GM12878 (cell line): ENCODE data around the gene TRAPPC3. TPM values are rescaled to one million over a fixed set of nuclear protein-coding genes. Genes with fewer than 3 reads are reported as not detected.

Experiments used
- ATAC-seq: fragments of 200-7000 bp; cut with Tn5 transposase; 3 replicates; pipeline ENCODE4 v1.9.1; 2020; ENCODE audit warnings: mild to moderate bottlenecking, moderate library complexity
- BruUV-seq: library from RNA; stranded (reverse); fragments of 400-500 nt; replicated peaks from 2 replicates; lab custom pipeline; 2021; lab: Mats Ljungman, UMichigan
- CTCF ChIA-PET: fragments of 300-600 bp; sonication (Branson Sonifier 250); formaldehyde crosslinking; extraction: SDS; loops from one replicate; lab custom pipeline; 2021; ENCODE audit warnings: inconsistent platforms; lab: Yijun Ruan, JAX
- POLR2A ChIA-PET: fragments of 350-600 bp; formaldehyde crosslinking; extraction: SDS; loops from one replicate; lab custom pipeline; 2021; ENCODE audit warnings: inconsistent platforms; lab: Charles Lee
- RAD21 ChIA-PET: fragments of 300-600 bp; sonication (Branson Sonifier 250); formaldehyde crosslinking; loops from one replicate; lab custom pipeline; 2023; ENCODE audit warnings: antibody characterized with exemption; ENCODE audit not compliant: unreplicated experiment; lab: Charles Lee
- SMC1A ChIA-PET: fragments of 300-600 bp; sonication (Branson Sonifier 250); formaldehyde crosslinking; loops from one replicate; lab custom pipeline; 2023; ENCODE audit not compliant: unreplicated experiment, uncharacterized antibody; lab: Charles Lee
- DNase-seq: peaks from one replicate; pipeline ENCODE4 v3.0.0-alpha.2; 2011; ENCODE audit warnings: low read depth, low spot score
- FAIRE-seq: peaks from 3 replicates; lab custom pipeline; 2011; peaks lifted over from hg19 to GRCh38; lab: Jason Lieb, UNC
- H2AFZ ChIP-seq: 2 replicates; pipeline ENCODE4 v1.6.0; 2011; ENCODE audit warnings: low read depth, low read length, control low read depth; ENCODE audit not compliant: control insufficient read depth
- H3K27ac ChIP-seq: 2 replicates; pipeline ENCODE4 v1.5.1; 2011; ENCODE audit warnings: control low read depth; ENCODE audit not compliant: control insufficient read depth, insufficient read depth
- H3K27me3 ChIP-seq, 2 experiments: replicated peaks in 1 of 2; 2 replicates each; pipeline versions ENCODE4 v1.6.0 to v1.6.1; 2011; ENCODE audit warnings: low read length in 1 of 2; ENCODE audit not compliant: control insufficient read depth in 2 of 2, insufficient read depth in 2 of 2
- H3K36me3 ChIP-seq, 2 experiments: 2 replicates each; pipeline ENCODE4 v1.5.1; 2011; ENCODE audit warnings: low read length in 1 of 2; ENCODE audit not compliant: control insufficient read depth in 2 of 2, insufficient read depth in 2 of 2
- H3K4me1 ChIP-seq: 2 replicates; pipeline ENCODE4 v1.6.1; 2011; ENCODE audit warnings: mild to moderate bottlenecking, low read length, moderate library complexity, mixed read lengths; ENCODE audit not compliant: control insufficient read depth, insufficient read depth
- H3K4me2 ChIP-seq: 2 replicates; pipeline ENCODE4 v1.6.0; 2011; ENCODE audit warnings: control low read depth; ENCODE audit not compliant: control insufficient read depth, insufficient read depth
- H3K4me3 ChIP-seq: fragments of 200-600 bp; sonication (generic); 2 replicates; pipeline ENCODE4 v1.5.1; 2016
- H3K79me2 ChIP-seq: 2 replicates; pipeline ENCODE4 v1.6.0; 2011; ENCODE audit warnings: low read length; ENCODE audit not compliant: control insufficient read depth, insufficient read depth
- H3K9ac ChIP-seq: 2 replicates; pipeline ENCODE4 v1.8.0; 2011; ENCODE audit warnings: low read length, control low read depth, mixed read lengths; ENCODE audit not compliant: control insufficient read depth, insufficient read depth
- H3K9me3 ChIP-seq: replicated peaks from 3 replicates; pipeline ENCODE4 v1.5.1; 2011; ENCODE audit warnings: mild to moderate bottlenecking, low read length; ENCODE audit not compliant: control insufficient read depth, insufficient read depth
- H4K20me1 ChIP-seq: 2 replicates; pipeline ENCODE4 v1.6.0; 2011; ENCODE audit not compliant: control insufficient read depth, insufficient read depth
- BCL11A ChIP-seq: IDR thresholded peaks from 2 replicates; pipeline ENCODE4 v1.6.1; 2011; ENCODE audit warnings: low read depth, low read length
- ETV6 ChIP-seq, 2 experiments: fragments of 450-650 bp in 1 of 2; IDR thresholded peaks in 1 of 2; conservative IDR thresholded peaks in 1 of 2; 2 replicates each; pipeline ENCODE4 v1.6.1; 2014; ENCODE audit warnings: antibody characterized with exemption in 1 of 2, borderline replicate concordance in 1 of 2, low read depth in 1 of 2, mild to moderate bottlenecking in 1 of 2, moderate library complexity in 1 of 2
- HDGF ChIP-seq: fragments of 450-650 bp; IDR thresholded peaks from 2 replicates; pipeline ENCODE4 v1.6.1; 2016; ENCODE audit warnings: antibody characterized with exemption
- KAT2A ChIP-seq: conservative IDR thresholded peaks from 2 replicates; pipeline ENCODE4 v1.6.1; 2011; ENCODE audit warnings: low read depth, low read length; ENCODE audit not compliant: control insufficient read depth
- POLR2A ChIP-seq: IDR thresholded peaks from 2 replicates; pipeline ENCODE4 v1.6.1; 2011; ENCODE audit warnings: low read depth, mild to moderate bottlenecking, low read length
- RELA ChIP-seq: fragments of 450-650 bp; IDR thresholded peaks from 2 replicates; pipeline ENCODE4 v1.8.0; 2014; ENCODE audit warnings: borderline replicate concordance; ENCODE audit not compliant: partially characterized antibody
- SUZ12 ChIP-seq: fragments of 200-600 bp; sonication (generic); IDR thresholded peaks from one replicate; pipeline ENCODE4 v1.6.1; 2018; ENCODE audit warnings: antibody characterized with exemption, mild to moderate bottlenecking; ENCODE audit not compliant: unreplicated experiment
- WGBS: methylation state at CpG from one replicate; pipeline ENCODE4 v1.1.6; 2016; ENCODE audit warnings: low lambda C conversion rate; ENCODE audit not compliant: insufficient replicate concordance, insufficient coverage; ENCODE audit errors: missing lambda C conversion rate; 5-methylcytosine and 5-hydroxymethylcytosine counted together
- in situ Hi-C: fragments of 300-500 bp; cut with MboI; formaldehyde crosslinking; loops from 9 replicates; pipeline ENCODE4 v1.14.3; 2018; ENCODE audit warnings: mixed read lengths
- intact Hi-C: fragments of 100-400 bp; cut with micrococcal nuclease; formaldehyde crosslinking; loops from one replicate; pipeline ENCODE4 v1.14.2; 2022; ENCODE audit not compliant: unreplicated experiment
- polyA plus RNA-seq, 11 experiments: library from polyadenylated mRNA; depleted of rRNA in 4 of 11; unstranded in 6 of 11; stranded (reverse) in 5 of 11; fragments of >200 nt; fragmentation: Nextera tagmentation in 4 of 11; fragmentation: Illumina TruSeq in 1 of 11; extraction: Ambion mirVana in 4 of 11; extraction: Trizol in 1 of 11; gene quantifications; 1 replicate in 1 of 11; 2 replicates in 10 of 11; pipeline versions ENCODE4 v1.2.1 to v1.2.3, GENCODE V29; 2011 to 2016; ENCODE audit warnings: inconsistent platforms in 2 of 11, missing spikeins in 2 of 11, low read depth in 1 of 11
- total RNA-seq, 4 experiments: library from RNA; depleted of rRNA in 3 of 4; stranded (reverse); fragments of >200 nt in 3 of 4; fragmentation: Illumina TruSeq in 1 of 4; extraction: Trizol in 1 of 4; gene quantifications; 2 replicates each; pipeline versions ENCODE4 v1.2.1 to v1.2.3, GENCODE V29; 2013 to 2021
- TF ChIP-seq, protein P1 (sequence below): IDR thresholded peaks from 2 replicates; pipeline ENCODE4 v1.6.1; 2011; ENCODE audit warnings: borderline replicate concordance, low read depth, mild to moderate bottlenecking, moderate library complexity, mixed read lengths, low read length; ENCODE audit not compliant: insufficient read depth; ENCODE audit errors: extremely low read length
- TF ChIP-seq, protein P2 (sequence below): fragments of 450-650 bp; IDR thresholded peaks from 2 replicates; pipeline ENCODE4 v1.6.1; 2017; ENCODE audit warnings: low read depth, mild to moderate bottlenecking, moderate library complexity
- TF ChIP-seq, protein P3 (sequence below): fragments of 450-650 bp; IDR thresholded peaks from 2 replicates; pipeline ENCODE4 v1.6.1; 2017; ENCODE audit warnings: mild to moderate bottlenecking, low read depth, inconsistent platforms; ENCODE audit not compliant: poor library complexity, severe bottlenecking

Gene TRAPPC3
- total and polyA plus RNA-seq, 10 of the 15 experiments (the other 5 are each of a cell fraction or from before 2014, with no cell fraction given), result 14.7 to 122 (median 70.5) TPM

GRCh38 chr1:36178471-36179219 lies 29.4 kb upstream of the TRAPPC3 start:
- H2AFZ ChIP-seq, result no peak overlapping the region
- H3K4me3 ChIP-seq, result no peak overlapping the region
- in situ Hi-C loops (no loop called here), intact Hi-C loops (no loop called here)
- H3K9me3 ChIP-seq, result no peaks in the 10 kb centered on the region
- H3K4me2 ChIP-seq, result no peak overlapping the region
- no peak for ATAC-seq
- H3K27ac ChIP-seq, result no peak overlapping the region
- ChIA-PET RAD21 (no interaction called here), CTCF (no interaction called here), SMC1A (no interaction called here), POLR2A (no interaction called here)
- FAIRE-seq, result no peak
- no TSS peak for BruUV-seq
- H3K9ac ChIP-seq, result no peak overlapping the region
- no peaks in the 10 kb centered on the region for H3K27me3 ChIP-seq
- no peaks in the 10 kb centered on the region for H3K79me2 ChIP-seq
- TF ChIP-seq POLR2A, result peak; percentile 32
- TF ChIP-seq, protein P1, sequence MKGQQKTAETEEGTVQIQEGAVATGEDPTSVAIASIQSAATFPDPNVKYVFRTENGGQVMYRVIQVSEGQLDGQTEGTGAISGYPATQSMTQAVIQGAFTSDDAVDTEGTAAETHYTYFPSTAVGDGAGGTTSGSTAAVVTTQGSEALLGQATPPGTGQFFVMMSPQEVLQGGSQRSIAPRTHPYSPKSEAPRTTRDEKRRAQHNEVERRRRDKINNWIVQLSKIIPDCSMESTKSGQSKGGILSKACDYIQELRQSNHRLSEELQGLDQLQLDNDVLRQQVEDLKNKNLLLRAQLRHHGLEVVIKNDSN, result no peak
- no peaks in the 10 kb centered on the region for H4K20me1 ChIP-seq
- H3K36me3 ChIP-seq, result peaks cover 13 to 42% of the 10 kb centered on the region in 2 experiments
- 98% methylated on average over 49 of the region's 62 CpGs for WGBS
- no peaks in the 10 kb centered on the region for H3K4me1 ChIP-seq
- DNase-seq, result no peak

DNA sequence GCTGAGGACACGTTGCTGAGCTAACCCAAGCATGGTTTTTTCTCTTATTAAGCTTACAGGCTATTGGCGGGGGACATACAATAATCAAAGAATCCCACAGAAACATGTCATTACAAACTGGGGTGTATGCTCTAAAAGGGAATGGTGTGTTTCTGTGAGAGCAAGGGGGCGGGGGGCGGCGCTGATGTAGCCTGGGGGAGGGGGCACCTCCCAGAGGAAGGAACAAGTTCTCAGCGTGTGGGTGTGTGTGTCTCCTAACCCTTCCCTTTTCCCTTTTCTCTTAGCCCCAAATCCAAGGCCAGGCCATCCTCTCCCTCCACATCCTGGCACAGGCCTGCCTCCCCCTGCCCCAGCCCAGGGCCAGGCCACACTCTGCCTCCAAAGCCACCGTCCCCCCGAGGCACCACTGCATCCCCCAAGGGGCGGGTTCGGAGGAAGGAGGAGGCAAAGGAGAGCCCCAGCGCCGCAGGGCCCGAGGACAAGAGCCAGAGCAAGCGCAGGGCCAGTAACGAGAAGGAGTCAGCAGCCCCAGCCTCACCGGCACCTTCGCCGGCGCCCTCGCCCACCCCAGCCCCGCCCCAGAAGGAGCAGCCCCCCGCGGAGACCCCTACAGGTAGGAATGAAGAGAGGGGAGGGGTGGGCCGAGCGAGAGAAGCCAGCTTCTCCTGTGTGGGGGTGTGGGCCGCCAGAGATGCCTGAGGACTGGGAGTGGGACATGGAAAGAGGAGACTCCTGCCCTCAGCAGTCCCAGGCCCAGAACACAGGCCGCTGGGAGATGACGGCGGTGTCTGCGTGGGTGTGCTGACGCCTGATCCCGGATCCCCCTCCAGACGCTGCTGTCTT lies 28.5 kb upstream of the TRAPPC3 start:
- in situ Hi-C loops, result no loop called here
- POLR2A ChIA-PET, result no interaction called here
- TF ChIP-seq ETV6 (conservative IDR thresholded peaks at IDR 0.05 in 1 of 2, IDR thresholded peaks at IDR 0.05 in 1 of 2; ENCODE audit: borderline replicate concordance in 1 of 2, low read depth in 1 of 2) (no peak), BCL11A (no peak), HDGF (no peak), KAT2A (no peak), SUZ12 (no peak), RELA (no peak)
- TF ChIP-seq, protein P2, sequence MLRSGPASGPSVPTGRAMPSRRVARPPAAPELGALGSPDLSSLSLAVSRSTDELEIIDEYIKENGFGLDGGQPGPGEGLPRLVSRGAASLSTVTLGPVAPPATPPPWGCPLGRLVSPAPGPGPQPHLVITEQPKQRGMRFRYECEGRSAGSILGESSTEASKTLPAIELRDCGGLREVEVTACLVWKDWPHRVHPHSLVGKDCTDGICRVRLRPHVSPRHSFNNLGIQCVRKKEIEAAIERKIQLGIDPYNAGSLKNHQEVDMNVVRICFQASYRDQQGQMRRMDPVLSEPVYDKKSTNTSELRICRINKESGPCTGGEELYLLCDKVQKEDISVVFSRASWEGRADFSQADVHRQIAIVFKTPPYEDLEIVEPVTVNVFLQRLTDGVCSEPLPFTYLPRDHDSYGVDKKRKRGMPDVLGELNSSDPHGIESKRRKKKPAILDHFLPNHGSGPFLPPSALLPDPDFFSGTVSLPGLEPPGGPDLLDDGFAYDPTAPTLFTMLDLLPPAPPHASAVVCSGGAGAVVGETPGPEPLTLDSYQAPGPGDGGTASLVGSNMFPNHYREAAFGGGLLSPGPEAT, result no peak
- TF ChIP-seq, protein P3, sequence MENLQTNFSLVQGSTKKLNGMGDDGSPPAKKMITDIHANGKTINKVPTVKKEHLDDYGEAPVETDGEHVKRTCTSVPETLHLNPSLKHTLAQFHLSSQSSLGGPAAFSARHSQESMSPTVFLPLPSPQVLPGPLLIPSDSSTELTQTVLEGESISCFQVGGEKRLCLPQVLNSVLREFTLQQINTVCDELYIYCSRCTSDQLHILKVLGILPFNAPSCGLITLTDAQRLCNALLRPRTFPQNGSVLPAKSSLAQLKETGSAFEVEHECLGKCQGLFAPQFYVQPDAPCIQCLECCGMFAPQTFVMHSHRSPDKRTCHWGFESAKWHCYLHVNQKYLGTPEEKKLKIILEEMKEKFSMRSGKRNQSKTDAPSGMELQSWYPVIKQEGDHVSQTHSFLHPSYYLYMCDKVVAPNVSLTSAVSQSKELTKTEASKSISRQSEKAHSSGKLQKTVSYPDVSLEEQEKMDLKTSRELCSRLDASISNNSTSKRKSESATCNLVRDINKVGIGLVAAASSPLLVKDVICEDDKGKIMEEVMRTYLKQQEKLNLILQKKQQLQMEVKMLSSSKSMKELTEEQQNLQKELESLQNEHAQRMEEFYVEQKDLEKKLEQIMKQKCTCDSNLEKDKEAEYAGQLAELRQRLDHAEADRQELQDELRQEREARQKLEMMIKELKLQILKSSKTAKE, result no peak

More for the DNA sequence above, 28.5 kb upstream of the TRAPPC3 start:
- no peak overlapping the region for H3K4me2 ChIP-seq
- H4K20me1 ChIP-seq, result no peaks in the 10 kb centered on the region
- H3K4me1 ChIP-seq, result no peaks in the 10 kb centered on the region
- no TSS peak for BruUV-seq
- intact Hi-C loops, result no loop called here
- H2AFZ ChIP-seq, result no peak overlapping the region
- ChIA-PET RAD21 (no interaction called here), CTCF (no interaction called here), SMC1A (no interaction called here)
- H3K4me3 ChIP-seq, result no peak overlapping the region
- 97% methylated on average over 31 of the region's 33 CpGs for WGBS
- H3K27ac ChIP-seq, result no peak overlapping the region
- ATAC-seq (no peak), FAIRE-seq (no peak), DNase-seq (no peak)
- no peaks in the 10 kb centered on the region for H3K9me3 ChIP-seq
- H3K36me3 ChIP-seq, result peaks cover 15 to 48% of the 10 kb centered on the region in 2 experiments
- H3K79me2 ChIP-seq, result no peaks in the 10 kb centered on the region
- H3K27me3 ChIP-seq, result no peaks in the 10 kb centered on the region
- H3K9ac ChIP-seq, result no peak overlapping the region
